ENCODE measurements around the gene CDIP1. TPM values are rescaled to one million over a fixed set of nuclear protein-coding genes. Genes with fewer than 3 reads are reported as not detected.
A peak's percentile ranks its signal among the peaks of the same experiment; 100 is the strongest.

Gene CDIP1
- total RNA-seq, 2 experiments from 2014 or later = 33.0 to 33.3 TPM

DNA sequence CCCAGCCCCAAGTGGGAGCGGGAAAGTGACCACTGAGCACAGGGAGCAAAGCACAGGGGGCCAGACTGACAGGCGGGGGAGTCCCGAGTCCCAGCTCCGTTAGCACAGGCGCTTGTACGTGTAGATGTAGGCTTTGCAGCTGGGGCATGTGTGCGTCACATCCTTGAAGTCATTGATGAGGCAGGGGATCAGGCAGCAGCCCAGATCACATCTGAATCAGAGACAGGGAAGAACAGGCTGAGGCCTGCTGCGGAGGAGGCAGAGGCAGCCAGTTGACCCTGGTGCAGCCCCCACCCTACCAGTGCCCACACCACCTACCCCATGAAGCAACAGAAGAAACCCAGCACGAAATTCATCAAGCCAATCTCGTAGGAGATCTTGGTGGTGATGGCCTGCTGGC, 26.1 kb downstream of the CDIP1 start:
- Mint-ChIP-seq H3K9me3 (no peaks in the 10 kb centered on the region), H3K27me3 (no peaks in the 10 kb centered on the region), H3K4me1 (peaks cover 29% of the 10 kb centered on the region), H3K36me3 (peaks cover 30% of the 10 kb centered on the region), H3K4me3 (no peak overlapping the region), H3K27ac (peak overlapping the region; percentile 59)
- no peak for DNase-seq

DNA sequence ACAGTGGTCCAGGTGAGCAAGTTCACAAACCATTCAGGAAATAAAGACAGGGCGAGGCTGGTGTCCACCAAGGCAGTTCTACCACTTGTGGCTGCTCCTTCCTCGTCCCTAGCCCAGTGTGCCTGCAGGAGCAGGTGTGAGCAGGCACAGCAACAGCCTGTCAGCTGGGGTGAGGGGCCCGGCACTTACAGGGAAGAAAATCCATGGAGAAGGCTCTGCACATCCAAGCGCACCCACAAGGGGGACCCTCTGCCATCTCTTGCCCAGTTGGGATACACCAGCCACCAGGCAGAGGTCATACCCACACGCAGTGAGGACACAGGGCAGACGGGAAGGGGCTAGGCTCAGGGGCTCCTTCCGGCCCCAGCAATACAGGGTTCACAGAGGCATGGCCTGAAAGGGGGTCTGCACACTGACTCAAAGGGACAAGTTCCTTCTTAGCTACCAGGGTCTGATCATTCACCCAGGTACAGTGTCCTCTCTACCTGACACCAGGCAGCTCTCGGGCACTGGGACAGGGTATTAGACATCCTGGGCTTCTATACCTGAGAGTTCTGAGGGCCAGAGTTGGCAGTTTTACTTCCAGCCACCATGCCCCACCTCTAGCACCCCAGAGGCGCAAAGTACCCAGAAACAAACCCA, 27.0 kb downstream of the CDIP1 start:
- no peak overlapping the region for H3K4me3 Mint-ChIP-seq
- no peaks in the 10 kb centered on the region for H3K27me3 Mint-ChIP-seq
- DNase-seq = no peak
- H3K36me3 Mint-ChIP-seq = peaks cover 30% of the 10 kb centered on the region
- H3K9me3 Mint-ChIP-seq = no peaks in the 10 kb centered on the region
- H3K4me1 Mint-ChIP-seq = peaks cover 31% of the 10 kb centered on the region
- no peak overlapping the region for H3K27ac Mint-ChIP-seq

- peaks cover 31% of the 10 kb centered on the region for H3K4me1 Mint-ChIP-seq
Measured at GRCh38 chr16:4510747-4511426, 27.7 kb downstream of the CDIP1 start.

GRCh38 chr16:4510131-4510530, 28.4 kb downstream of the CDIP1 start:
- no peak overlapping the region for H3K4me3 Mint-ChIP-seq
- peak overlapping the region; percentile 75 for H3K27ac Mint-ChIP-seq
- DNase-seq = no peak
- no peaks in the 10 kb centered on the region for H3K9me3 Mint-ChIP-seq
- H3K4me1 Mint-ChIP-seq = peaks cover 31% of the 10 kb centered on the region
- H3K27me3 Mint-ChIP-seq = no peaks in the 10 kb centered on the region
- peaks cover 26% of the 10 kb centered on the region for H3K36me3 Mint-ChIP-seq

More at GRCh38 chr16:4510747-4511426, 27.7 kb downstream of the CDIP1 start:
- Mint-ChIP-seq H3K36me3 (peaks cover 30% of the 10 kb centered on the region), H3K27me3 (no peaks in the 10 kb centered on the region), H3K27ac (peak overlapping the region; percentile 25), H3K9me3 (no peaks in the 10 kb centered on the region), H3K4me3 (no peak overlapping the region)
- no peak for DNase-seq

DNA sequence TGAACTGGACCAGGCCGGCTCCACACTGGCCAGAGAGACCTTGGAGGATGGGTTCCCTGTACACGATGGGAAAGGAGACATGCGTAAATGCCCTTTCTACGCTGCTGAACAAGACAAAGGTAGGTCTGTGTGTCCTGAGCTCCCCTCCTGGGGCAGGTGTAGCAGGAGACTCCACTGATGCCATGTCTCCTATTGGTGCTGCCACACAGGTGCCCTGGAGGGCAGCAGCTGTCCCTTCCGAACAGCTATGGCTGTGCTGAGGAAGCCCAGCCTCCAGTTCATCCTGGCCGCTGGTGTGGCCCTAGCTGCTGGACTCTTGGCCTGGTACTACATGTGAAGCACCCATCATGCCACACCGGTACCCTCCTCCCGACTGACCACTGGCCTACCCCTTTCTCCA, 29.2 kb downstream of the CDIP1 start:
- no peaks in the 10 kb centered on the region for H3K9me3 Mint-ChIP-seq
- H3K27me3 Mint-ChIP-seq = no peaks in the 10 kb centered on the region
- DNase-seq = no peak
- H3K27ac Mint-ChIP-seq = no peak overlapping the region
- H3K36me3 Mint-ChIP-seq = peaks cover 19% of the 10 kb centered on the region
- H3K4me1 Mint-ChIP-seq = peaks cover 30% of the 10 kb centered on the region
- H3K4me3 Mint-ChIP-seq = no peak overlapping the region

DNA sequence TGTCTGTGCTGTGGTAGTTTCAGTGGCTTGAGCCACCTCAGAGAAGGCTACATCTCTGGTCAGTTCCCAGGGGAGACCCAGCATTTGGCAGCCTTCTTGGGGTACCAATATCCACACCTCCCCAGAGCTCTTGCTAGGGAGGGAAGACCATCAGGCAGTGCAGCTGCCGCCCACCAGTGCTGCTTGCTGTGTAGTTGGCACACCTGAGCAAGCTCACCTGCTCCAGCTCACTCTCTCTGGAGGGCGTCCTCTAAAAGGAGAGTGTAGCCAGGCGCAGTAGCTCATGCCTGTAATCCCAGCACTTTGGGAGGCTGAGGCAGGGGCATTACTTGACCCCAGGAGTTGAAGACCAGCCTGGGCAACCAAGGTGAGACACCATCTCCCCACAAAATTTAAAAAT, 29.8 kb downstream of the CDIP1 start:
- no peak for DNase-seq
- no peak overlapping the region for H3K4me3 Mint-ChIP-seq
- no peaks in the 10 kb centered on the region for H3K9me3 Mint-ChIP-seq
- peaks cover 19% of the 10 kb centered on the region for H3K36me3 Mint-ChIP-seq
- peak overlapping the region; percentile 34 for H3K27ac Mint-ChIP-seq
- no peaks in the 10 kb centered on the region for H3K27me3 Mint-ChIP-seq
- peaks cover 31% of the 10 kb centered on the region for H3K4me1 Mint-ChIP-seq

DNA sequence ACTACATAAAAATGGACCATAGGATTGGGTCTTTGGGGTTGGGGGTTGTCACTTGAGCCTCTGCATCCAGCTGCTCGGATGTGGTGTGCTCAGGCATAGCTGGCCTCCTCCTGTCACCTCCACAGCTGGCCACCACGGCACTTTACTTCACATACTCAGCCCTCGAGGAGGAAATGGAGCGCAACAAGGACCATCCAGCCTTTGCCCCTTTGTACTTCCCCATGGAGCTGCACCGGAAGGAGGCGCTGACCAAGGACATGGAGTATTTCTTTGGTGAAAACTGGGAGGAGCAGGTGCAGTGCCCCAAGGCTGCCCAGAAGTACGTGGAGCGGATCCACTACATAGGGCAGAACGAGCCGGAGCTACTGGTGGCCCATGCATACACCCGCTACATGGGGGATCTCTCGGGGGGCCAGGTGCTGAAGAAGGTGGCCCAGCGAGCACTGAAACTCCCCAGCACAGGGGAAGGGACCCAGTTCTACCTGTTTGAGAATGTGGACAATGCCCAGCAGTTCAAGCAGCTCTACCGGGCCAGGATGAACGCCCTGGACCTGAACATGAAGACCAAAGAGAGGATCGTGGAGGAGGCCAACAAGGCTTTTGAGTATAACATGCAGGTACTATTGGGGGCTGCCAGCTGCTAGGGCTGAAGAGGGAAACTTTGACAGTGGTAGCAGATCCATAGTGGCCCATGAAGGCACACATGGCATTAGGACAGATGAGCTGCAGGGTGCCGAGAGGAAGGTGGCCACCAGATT, 30.8 kb downstream of the CDIP1 start:
- peaks cover 37% of the 10 kb centered on the region for H3K4me1 Mint-ChIP-seq
- peaks cover 19% of the 10 kb centered on the region for H3K36me3 Mint-ChIP-seq

DNA sequence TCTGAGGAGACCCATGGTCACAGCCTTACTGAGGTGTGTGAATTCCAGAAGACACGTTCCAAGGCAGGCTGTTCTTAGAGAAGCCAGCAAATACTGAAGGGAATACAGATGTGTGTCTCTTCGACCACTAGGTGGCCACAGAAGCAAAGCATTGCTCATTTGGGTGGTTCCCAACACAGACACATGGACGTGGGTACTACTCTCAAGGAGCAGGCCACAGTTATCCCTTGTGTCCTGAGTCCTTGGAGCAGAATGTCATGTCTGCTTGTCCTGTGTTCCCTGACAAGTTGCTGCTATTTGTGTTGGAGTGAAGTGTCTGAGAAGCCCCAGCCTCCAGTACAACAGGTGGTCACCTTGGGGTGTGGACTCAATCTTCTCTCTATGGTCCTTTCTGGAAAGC, 32.1 kb downstream of the CDIP1 start:
- Mint-ChIP-seq H3K27ac (peak overlapping the region; percentile 90), H3K4me1 (peaks cover 46% of the 10 kb centered on the region), H3K9me3 (no peaks in the 10 kb centered on the region), H3K4me3 (peak overlapping the region; percentile 50), H3K27me3 (no peaks in the 10 kb centered on the region), H3K36me3 (peaks cover 13% of the 10 kb centered on the region)
- DNase-seq = peak; percentile 49

More for the DNA sequence above, 30.8 kb downstream of the CDIP1 start:
- Mint-ChIP-seq H3K9me3 (no peaks in the 10 kb centered on the region), H3K27ac (peak overlapping the region; percentile 46), H3K27me3 (no peaks in the 10 kb centered on the region), H3K4me3 (no peak overlapping the region)
- no peak for DNase-seq

DNA sequence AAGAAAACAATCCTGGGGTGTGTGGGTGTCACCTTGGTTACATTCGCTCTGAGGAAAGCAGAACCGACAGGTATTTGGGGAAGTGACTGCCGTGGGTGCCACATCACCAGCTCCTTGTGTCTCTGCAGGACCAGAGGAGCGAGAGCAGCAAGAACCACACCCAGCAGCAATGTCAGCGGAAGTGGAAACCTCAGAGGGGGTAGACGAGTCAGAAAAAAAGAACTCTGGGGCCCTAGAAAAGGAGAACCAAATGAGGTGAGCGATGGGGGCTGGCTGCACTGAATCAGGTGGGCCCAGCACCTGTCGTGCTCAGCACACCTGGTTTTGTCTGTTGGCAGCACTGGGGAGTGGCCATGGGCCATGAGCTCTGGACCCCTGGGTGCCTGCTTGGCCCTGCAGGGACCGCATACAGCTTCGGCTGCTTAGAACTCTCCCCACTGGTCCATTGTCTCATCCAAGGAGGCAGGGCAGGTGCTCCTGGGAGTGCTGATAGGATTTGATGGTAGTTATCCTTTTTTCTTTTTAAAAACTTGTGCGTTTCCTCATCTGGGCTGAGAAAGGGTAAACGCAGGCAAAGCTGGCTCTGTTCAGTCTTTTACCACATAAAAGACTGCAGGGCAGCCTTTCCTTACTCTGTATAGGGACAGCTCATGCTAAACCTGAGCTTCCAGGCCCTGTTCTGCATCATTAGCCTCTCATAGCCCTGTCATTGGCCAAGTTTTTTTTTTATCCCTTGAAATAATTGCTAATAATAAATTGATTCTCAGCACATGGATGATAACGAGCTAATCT, 33.0 kb downstream of the CDIP1 start:
- H3K9me3 Mint-ChIP-seq = no peaks in the 10 kb centered on the region
- peaks cover 55% of the 10 kb centered on the region for H3K4me1 Mint-ChIP-seq
- peak overlapping the region; percentile 90 for H3K27ac Mint-ChIP-seq
- peak overlapping the region; percentile 50 for H3K4me3 Mint-ChIP-seq
- H3K27me3 Mint-ChIP-seq = no peaks in the 10 kb centered on the region
- DNase-seq = peak; percentile 69
- peaks cover 9% of the 10 kb centered on the region for H3K36me3 Mint-ChIP-seq

DNA sequence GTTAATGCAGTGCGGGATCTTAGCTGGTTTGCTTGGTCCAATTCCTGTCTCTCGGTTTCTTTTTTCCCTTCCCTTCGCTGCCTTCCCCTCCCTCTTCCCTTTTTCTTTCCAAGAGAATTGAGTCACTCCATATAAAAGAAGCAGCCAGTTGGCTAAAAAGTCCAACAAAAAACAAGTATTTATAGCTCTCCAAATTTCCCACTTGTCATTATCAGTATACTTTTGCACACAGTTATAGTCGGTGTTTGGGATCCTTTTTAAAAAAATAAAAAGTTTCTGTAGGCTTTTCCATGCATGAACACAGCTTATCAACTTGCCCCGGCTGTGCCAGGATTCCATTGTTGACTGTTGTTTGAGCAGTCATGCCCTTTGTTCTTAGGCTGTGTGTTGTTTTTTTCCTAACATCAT, 37.5 kb downstream of the CDIP1 start:
- H3K27me3 Mint-ChIP-seq = no peaks in the 10 kb centered on the region
- DNase-seq = no peak
- peak overlapping the region; percentile 57 for H3K27ac Mint-ChIP-seq
- H3K36me3 Mint-ChIP-seq = peaks cover 18% of the 10 kb centered on the region
- H3K4me3 Mint-ChIP-seq = no peak overlapping the region
- peaks cover 88% of the 10 kb centered on the region for H3K4me1 Mint-ChIP-seq
- no peaks in the 10 kb centered on the region for H3K9me3 Mint-ChIP-seq

GRCh38 chr16:4500272-4500671, 38.3 kb downstream of the CDIP1 start:
- Mint-ChIP-seq H3K27me3 (no peaks in the 10 kb centered on the region), H3K4me3 (no peak overlapping the region), H3K27ac (no peak overlapping the region), H3K36me3 (peaks cover 16% of the 10 kb centered on the region), H3K9me3 (no peaks in the 10 kb centered on the region), H3K4me1 (peaks cover 87% of the 10 kb centered on the region)
- DNase-seq = no peak

- no peak for DNase-seq
- Mint-ChIP-seq H3K4me1 (peaks cover 89% of the 10 kb centered on the region), H3K27me3 (no peaks in the 10 kb centered on the region), H3K9me3 (no peaks in the 10 kb centered on the region), H3K4me3 (no peak overlapping the region), H3K36me3 (peaks cover 20% of the 10 kb centered on the region), H3K27ac (no peak overlapping the region)
Measured at GRCh38 chr16:4499196-4499555, 39.4 kb downstream of the CDIP1 start.

GRCh38 chr16:4498546-4499195, 39.9 kb downstream of the CDIP1 start:
- Mint-ChIP-seq H3K27ac (peak overlapping the region; percentile 36), H3K27me3 (no peaks in the 10 kb centered on the region), H3K4me1 (peaks cover 88% of the 10 kb centered on the region), H3K9me3 (no peaks in the 10 kb centered on the region), H3K4me3 (no peak overlapping the region), H3K36me3 (peaks cover 21% of the 10 kb centered on the region)
- no peak for DNase-seq

DNA sequence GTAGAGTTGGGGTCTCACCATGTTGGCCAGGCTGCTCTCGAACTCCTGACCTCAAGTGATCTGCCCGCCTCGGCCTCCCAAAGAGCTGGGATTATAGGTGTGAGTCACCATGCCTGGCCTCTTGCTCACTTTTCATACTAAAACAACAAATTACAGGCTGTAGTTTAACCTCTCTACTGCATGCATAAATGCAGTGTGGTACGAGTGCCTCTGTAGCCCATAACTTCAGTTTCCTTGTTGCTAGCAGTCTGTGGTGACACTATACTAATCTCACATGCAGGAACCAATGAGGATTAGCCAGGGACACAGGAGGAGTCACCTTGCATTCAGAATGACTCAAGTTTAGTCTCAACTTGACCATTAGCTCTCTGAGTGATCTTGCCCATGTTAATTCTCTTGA, 42.3 kb downstream of the CDIP1 start:
- no peaks in the 10 kb centered on the region for H3K9me3 Mint-ChIP-seq
- H3K36me3 Mint-ChIP-seq = peaks cover 24% of the 10 kb centered on the region
- DNase-seq = no peak
- H3K27ac Mint-ChIP-seq = no peak overlapping the region
- no peaks in the 10 kb centered on the region for H3K27me3 Mint-ChIP-seq
- peaks cover 81% of the 10 kb centered on the region for H3K4me1 Mint-ChIP-seq
- H3K4me3 Mint-ChIP-seq = no peak overlapping the region

All from activated naive CD8-positive, alpha-beta T cell treated with anti-CD3 and anti-CD28 coated beads for 36 hours (primary cell).